SK-N-MC (cell line): ENCODE data around the gene WDFY1.

Experiments
- EZH2 ChIP-seq: fragments of 200-600 bp; sonication (generic); IDR thresholded peaks from one replicate; pipeline ENCODE4 v1.6.1; 2017; ENCODE audit warnings: antibody characterized with exemption
- POLR2AphosphoS5 ChIP-seq: IDR thresholded peaks from 2 replicates; pipeline ENCODE4 v1.6.1; 2012; ENCODE audit warnings: mild to moderate bottlenecking, low read depth, low read length, borderline replicate concordance

DNA sequence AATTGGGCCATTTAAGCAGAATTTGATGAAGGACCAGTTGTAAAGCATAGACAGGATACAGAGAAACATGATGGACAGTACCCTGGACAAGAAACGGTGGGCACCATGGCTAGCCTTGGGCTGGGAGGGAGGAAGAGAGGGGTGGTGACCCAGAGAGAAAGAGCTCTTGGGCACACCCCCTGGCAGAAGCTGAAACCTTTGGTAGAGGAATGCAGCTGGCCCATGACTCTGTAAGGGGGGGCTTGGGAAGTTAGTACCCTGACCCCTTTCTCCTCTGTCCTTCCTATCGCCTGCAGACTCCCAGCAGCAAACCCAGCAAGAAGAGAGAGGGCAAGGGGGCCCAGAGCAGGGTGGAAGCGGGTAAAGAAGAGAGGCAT is 44.7 kb upstream of the WDFY1 start:
- TF ChIP-seq POLR2AphosphoS5 (no peak), EZH2 (no peak)
